Smooth muscle cell (in vitro differentiated cells): ENCODE data around the gene SMS. TPM values are rescaled to one million over a fixed set of nuclear protein-coding genes. Genes with fewer than 3 reads are reported as not detected.
"Not testable (repeated sequence)": the region's sequence is repeated elsewhere in the genome, so short reads cannot be mapped to it uniquely, and the experiment has no call there.

Source experiments
- DNase-seq: peaks from one replicate; lab custom pipeline; 2025; ENCODE audit not compliant: unreplicated experiment; lab: John Stamatoyannopoulos, UW
- H2AFZ ChIP-seq: fragments of 200-600 bp; sonication (generic); 2 replicates; pipeline ENCODE4 v1.6.0; 2016; ENCODE audit warnings: antibody characterized with exemption, low read depth, mild to moderate bottlenecking
- H3F3A ChIP-seq: fragments of 200-600 bp; sonication (generic); 2 replicates; pipeline ENCODE4 v1.6.0; 2017; ENCODE audit warnings: antibody characterized with exemption, low read depth
- H3K27ac ChIP-seq: fragments of 200-600 bp; sonication (generic); 2 replicates; pipeline ENCODE4 v1.5.1; 2016; ENCODE audit warnings: low read depth, mild to moderate bottlenecking
- H3K27me3 ChIP-seq: fragments of 200-600 bp; sonication (generic); 2 replicates; pipeline ENCODE4 v1.6.1; 2016; ENCODE audit warnings: low read depth, mild to moderate bottlenecking
- H3K36me3 ChIP-seq: fragments of 200-600 bp; sonication (generic); 2 replicates; pipeline ENCODE4 v1.5.1; 2016; ENCODE audit warnings: low read depth
- H3K4me1 ChIP-seq: fragments of 200-600 bp; sonication (generic); 2 replicates; pipeline ENCODE4 v1.5.1; 2016; ENCODE audit warnings: low read depth
- H3K4me2 ChIP-seq: fragments of 200-600 bp; sonication (generic); 2 replicates; pipeline ENCODE4 v1.6.0; 2016; ENCODE audit warnings: mild to moderate bottlenecking
- H3K4me3 ChIP-seq: fragments of 200-600 bp; sonication (generic); 2 replicates; pipeline ENCODE4 v1.5.1; 2016; ENCODE audit warnings: mild to moderate bottlenecking
- H3K79me2 ChIP-seq: fragments of 200-600 bp; sonication (generic); 2 replicates; pipeline ENCODE4 v1.6.0; 2016; ENCODE audit warnings: low read depth, mild to moderate bottlenecking
- H3K9ac ChIP-seq: fragments of 200-600 bp; sonication (generic); 2 replicates; pipeline ENCODE4 v1.6.0; 2016; ENCODE audit warnings: low read depth
- H3K9me3 ChIP-seq: fragments of 200-600 bp; sonication (generic); replicated peaks from 2 replicates; pipeline ENCODE4 v1.5.1; 2016; ENCODE audit warnings: low read depth
- H4K20me1 ChIP-seq: fragments of 200-600 bp; sonication (generic); 2 replicates; pipeline ENCODE4 v1.6.0; 2016; ENCODE audit warnings: low read depth
- CTCF ChIP-seq: fragments of 200-600 bp; sonication (generic); IDR thresholded peaks from 2 replicates; pipeline ENCODE4 v1.5.1; 2017; ENCODE audit warnings: borderline replicate concordance, mild to moderate bottlenecking, antibody characterized with exemption; ENCODE audit not compliant: insufficient read depth, poor library complexity, severe bottlenecking
- WGBS: methylation state at CpG from one replicate; pipeline ENCODE4 v1.1.7; 2016; ENCODE audit warnings: low lambda C conversion rate; 5-methylcytosine and 5-hydroxymethylcytosine counted together
- polyA plus RNA-seq: library from polyadenylated mRNA; unstranded; fragments of >200 nt; fragmentation: Nextera tagmentation; extraction: Ambion mirVana; gene quantifications from 2 replicates; pipeline ENCODE4 v1.2.1, GENCODE V29; 2016
- total RNA-seq: library from RNA; depleted of rRNA; stranded (reverse); fragments of >200 nt; gene quantifications from 2 replicates; pipeline ENCODE4 v1.2.3, GENCODE V29; 2014

SMS gene
- total and polyA plus RNA-seq, 2 experiments from 2014 or later = 37.2 to 46.7 TPM

GRCh38 chrX:21947671-21948070, 7.2 kb downstream of the SMS start:
- H4K20me1 ChIP-seq = peaks cover 59% of the 10 kb centered on the region
- no peak for DNase-seq
- H3K9ac ChIP-seq = no peak overlapping the region
- no peaks in the 10 kb centered on the region for H3K9me3 ChIP-seq
- no peak overlapping the region for H2AFZ ChIP-seq
- no peaks in the 10 kb centered on the region for H3F3A ChIP-seq
- peak overlapping the region; percentile 60 for H3K4me2 ChIP-seq
- no peaks in the 10 kb centered on the region for H3K36me3 ChIP-seq
- TF ChIP-seq CTCF = no peak
- no peaks in the 10 kb centered on the region for H3K4me1 ChIP-seq
- H3K4me3 ChIP-seq = no peak overlapping the region
- WGBS = 53% methylated on average over 6 of the region's 6 CpGs
- H3K79me2 ChIP-seq = peaks cover 57% of the 10 kb centered on the region
- peak overlapping the region; percentile 55 for H3K27ac ChIP-seq
- H3K27me3 ChIP-seq = no peaks in the 10 kb centered on the region

- H4K20me1 ChIP-seq = peaks cover 70% of the 10 kb centered on the region
- TF ChIP-seq CTCF = no peak
- no peak overlapping the region for H3K27ac ChIP-seq
Observed at GRCh38 chrX:21948897-21949578, 8.5 kb downstream of the SMS start.

GRCh38 chrX:21949689-21950088, 9.2 kb downstream of the SMS start:
- no peak for DNase-seq
- Histone ChIP-seq H3K9me3 (no peaks in the 10 kb centered on the region), H3K4me3 (no peak overlapping the region), H3K27ac (no peak overlapping the region), H3K9ac (no peak overlapping the region), H3K4me2 (no peak overlapping the region), H3K79me2 (peaks cover 68% of the 10 kb centered on the region), H4K20me1 (peaks cover 73% of the 10 kb centered on the region), H3K36me3 (no peaks in the 10 kb centered on the region), H3K27me3 (no peaks in the 10 kb centered on the region), H3F3A (no peaks in the 10 kb centered on the region), H3K4me1 (peaks cover 5% of the 10 kb centered on the region), H2AFZ (no peak overlapping the region)
- no peak for TF ChIP-seq CTCF
- 73% methylated on average over 5 of the region's 5 CpGs for WGBS

More at GRCh38 chrX:21948897-21949578, 8.5 kb downstream of the SMS start:
- WGBS = 49% methylated on average over 8 of the region's 8 CpGs
- H2AFZ ChIP-seq = no peak overlapping the region
- H3K4me1 ChIP-seq = peaks cover 5% of the 10 kb centered on the region
- no peak overlapping the region for H3K4me2 ChIP-seq
- H3K9me3 ChIP-seq = no peaks in the 10 kb centered on the region
- no peaks in the 10 kb centered on the region for H3F3A ChIP-seq
- H3K27me3 ChIP-seq = no peaks in the 10 kb centered on the region
- H3K9ac ChIP-seq = no peak overlapping the region
- H3K79me2 ChIP-seq = peaks cover 64% of the 10 kb centered on the region
- H3K4me3 ChIP-seq = no peak overlapping the region
- no peak for DNase-seq
- no peaks in the 10 kb centered on the region for H3K36me3 ChIP-seq

- 70% methylated on average over 1 of the region's 1 CpG for WGBS
- not testable (repeated sequence) for H3K27me3 ChIP-seq, H2AFZ ChIP-seq, H3K36me3 ChIP-seq, H3K9ac ChIP-seq, H3F3A ChIP-seq, H3K4me1 ChIP-seq, H3K4me2 ChIP-seq, DNase-seq, H3K9me3 ChIP-seq, H3K4me3 ChIP-seq, H3K27ac ChIP-seq
- Histone ChIP-seq H3K79me2 (peaks cover 69% of the 10 kb centered on the region), H4K20me1 (peaks cover 74% of the 10 kb centered on the region)
Observed at GRCh38 chrX:21950557-21950956, 10.0 kb downstream of the SMS start.
